ENCODE results near the gene MPST.
A peak's percentile ranks its signal among the peaks of the same experiment; 100 is the strongest.

MPST gene

GRCh38 chr22:37044634-37045625 lies 25.4 kb downstream of the MPST start:
- DNase-seq (ENCODE audit: low read depth, low spot score), result no peak

- DNase-seq (ENCODE audit: low read depth, low spot score), result peak; percentile 38
Measured at GRCh38 chr22:37045958-37046357, 26.4 kb downstream of the MPST start.

GRCh38 chr22:37046589-37046988 lies 27.0 kb downstream of the MPST start:
- no peak for DNase-seq (ENCODE audit: low read depth, low spot score)

- no peak for DNase-seq (ENCODE audit: low read depth, low spot score)
Measured at GRCh38 chr22:37047006-37047405, 27.5 kb downstream of the MPST start.

GRCh38 chr22:37048133-37048532 lies 28.6 kb downstream of the MPST start:
- DNase-seq (ENCODE audit: low read depth, low spot score), result no peak

- no peak for DNase-seq (ENCODE audit: low read depth, low spot score)
Measured at GRCh38 chr22:37049224-37049623, 29.7 kb downstream of the MPST start.

- DNase-seq (ENCODE audit: low read depth, low spot score), result no peak
Measured at GRCh38 chr22:37050913-37051312, 31.4 kb downstream of the MPST start.

- DNase-seq (ENCODE audit: low read depth, low spot score), result peak; percentile 36
Measured at GRCh38 chr22:37051391-37052385, 32.1 kb downstream of the MPST start, which contains the start of gene KCTD17. KCTD17 (plus strand) TSS chr22:37051742; CDS start chr22:37051761, 19 bp downstream.

GRCh38 chr22:37052386-37053309 lies 33.1 kb downstream of the MPST start:
- no peak for DNase-seq (ENCODE audit: low read depth, low spot score)

- DNase-seq (ENCODE audit: low read depth, low spot score), result no peak
Measured at GRCh38 chr22:37053310-37054055, 33.9 kb downstream of the MPST start.

GRCh38 chr22:37054056-37054395 lies 34.5 kb downstream of the MPST start:
- no peak for DNase-seq (ENCODE audit: low read depth, low spot score)

GRCh38 chr22:37054600-37055365 lies 35.2 kb downstream of the MPST start:
- no peak for DNase-seq (ENCODE audit: low read depth, low spot score)

GRCh38 chr22:37056246-37056645 lies 36.7 kb downstream of the MPST start:
- DNase-seq (ENCODE audit: low read depth, low spot score), result no peak

GRCh38 chr22:37057226-37057625 lies 37.7 kb downstream of the MPST start:
- no peak for DNase-seq (ENCODE audit: low read depth, low spot score)

GRCh38 chr22:37057796-37058510 lies 38.4 kb downstream of the MPST start:
- no peak for DNase-seq (ENCODE audit: low read depth, low spot score)

GRCh38 chr22:37058917-37059701 lies 39.6 kb downstream of the MPST start:
- no peak for DNase-seq (ENCODE audit: low read depth, low spot score)

- no peak for DNase-seq (ENCODE audit: low read depth, low spot score)
Measured at GRCh38 chr22:37059876-37060449, 40.4 kb downstream of the MPST start.

All from ELF-1 (cell line).